Measurements from ENCODE around the gene APP. TPM values are rescaled to one million over a fixed set of nuclear protein-coding genes. Genes with fewer than 3 reads are reported as not detected.
"Not testable (repeated sequence)": the region's sequence is repeated elsewhere in the genome, so short reads cannot be mapped to it uniquely, and the experiment has no call there.

APP gene
- total and polyA plus RNA-seq, 3 donors from 2014 or later, result 390 to 670 (median 409) TPM

- TF ChIP-seq POLR2A (IDR thresholded peaks at IDR 0.05) (no peak), CTCF (IDR thresholded peaks at IDR 0.05) (no peak)
These were observed 35.0 kb downstream of the APP start for GRCh38 chr21:26135520-26135919.

GRCh38 chr21:26131554-26131953 is 39.0 kb downstream of the APP start:
- no peak for TF ChIP-seq POLR2A (IDR thresholded peaks at IDR 0.05)
- no peak for TF ChIP-seq CTCF (IDR thresholded peaks at IDR 0.05)
- intact Hi-C loops (cut with DNase I; ENCODE audit: low total_unique reads), result no loop called here
- H3K27me3 ChIP-seq, result no peaks in the 10 kb centered on the region
- no peak overlapping the region for H3K27ac ChIP-seq
- 76 to 91% methylated on average over 3 of the region's 3 CpGs for WGBS, 2 donors
- H3K4me3 ChIP-seq, result no peak overlapping the region
- no peak for DNase-seq
- no peaks in the 10 kb centered on the region for H3K36me3 ChIP-seq (ENCODE audit: low read depth, missing control alignments)
- H3K4me1 ChIP-seq, result no peaks in the 10 kb centered on the region
- H3K9me3 ChIP-seq, result no peaks in the 10 kb centered on the region

More at GRCh38 chr21:26135520-26135919, 35.0 kb downstream of the APP start:
- Histone ChIP-seq H3K4me1 (peaks cover 6% of the 10 kb centered on the region), H3K36me3 (ENCODE audit: low read depth, missing control alignments) (no peaks in the 10 kb centered on the region), H3K27me3 (no peaks in the 10 kb centered on the region), H3K27ac (no peak overlapping the region), H3K4me3 (no peak overlapping the region), H3K9me3 (no peaks in the 10 kb centered on the region)
- no peak for DNase-seq
- intact Hi-C loops (cut with DNase I; ENCODE audit: low total_unique reads), result no loop called here
- 93% methylated on average over 7 of the region's 7 CpGs for WGBS, 2 donors

- H3K36me3 ChIP-seq (ENCODE audit: low read depth, missing control alignments); H3K27ac ChIP-seq: not testable (repeated sequence)
These were observed 39.5 kb downstream of the APP start for GRCh38 chr21:26131053-26131452.

GRCh38 chr21:26130249-26130881 is 40.2 kb downstream of the APP start:
- DNase-seq, result no peak
- TF ChIP-seq CTCF (IDR thresholded peaks at IDR 0.05) (no peak), POLR2A (IDR thresholded peaks at IDR 0.05) (no peak)
- H3K27me3 ChIP-seq, result no peaks in the 10 kb centered on the region
- H3K4me1 ChIP-seq, result peaks cover 6% of the 10 kb centered on the region
- 73 to 74% methylated on average over 4 of the region's 4 CpGs for WGBS, 2 donors
- intact Hi-C loops (cut with DNase I; ENCODE audit: low total_unique reads), result no loop called here
- H3K9me3 ChIP-seq, result no peaks in the 10 kb centered on the region
- H3K27ac ChIP-seq, result peak overlapping the region in 1 of 2 donors; percentile 44
- H3K36me3 ChIP-seq (ENCODE audit: low read depth, missing control alignments), result no peaks in the 10 kb centered on the region
- H3K4me3 ChIP-seq, result no peak overlapping the region

More at GRCh38 chr21:26131053-26131452, 39.5 kb downstream of the APP start:
- H3K9me3 ChIP-seq; intact Hi-C loops (cut with DNase I; ENCODE audit: low total_unique reads); H3K27me3 ChIP-seq; H3K4me3 ChIP-seq; DNase-seq; H3K4me1 ChIP-seq: not testable (repeated sequence)
- WGBS, 2 donors, result 88 to 90% methylated on average over 14 of the region's 14 CpGs

- peak; percentile 47 for DNase-seq
- 50 to 58% methylated on average over 6 of the region's 6 CpGs for WGBS, 2 donors
- no peaks in the 10 kb centered on the region for H3K36me3 ChIP-seq (ENCODE audit: low read depth, missing control alignments)
- peaks cover 21% of the 10 kb centered on the region for H3K4me1 ChIP-seq
- no peak for TF ChIP-seq POLR2A (IDR thresholded peaks at IDR 0.05)
- no peak for TF ChIP-seq CTCF (IDR thresholded peaks at IDR 0.05)
- peak overlapping the region in 1 of 2 donors; percentile 37 for H3K27ac ChIP-seq
- H3K4me3 ChIP-seq, result no peak overlapping the region
- H3K27me3 ChIP-seq, result no peaks in the 10 kb centered on the region
- intact Hi-C loops (cut with DNase I; ENCODE audit: low total_unique reads), result no loop called here
- no peaks in the 10 kb centered on the region for H3K9me3 ChIP-seq
These were observed 42.7 kb downstream of the APP start for GRCh38 chr21:26127918-26128317.
